ENCODE data around the gene TDRD10.
A peak's percentile ranks its signal among the peaks of the same experiment; 100 is the strongest.
"Not testable (repeated sequence)": the region's sequence is repeated elsewhere in the genome, so short reads cannot be mapped to it uniquely, and the experiment has no call there.

Gene TDRD10

GRCh38 chr1:154486756-154487155, 15.3 kb upstream of the TDRD10 start:
- DNase-seq; POLR2A ChIA-PET; H3K36me3 ChIP-seq (ENCODE audit: control insufficient read depth in 4 of 4, insufficient read depth in 4 of 4, low read length in 3 of 4); H3K9me3 ChIP-seq (ENCODE audit: control extremely low read depth in 1 of 5, control insufficient read depth in 4 of 5, insufficient read depth in 2 of 5, low read depth in 1 of 5, low read length in 4 of 5); H3K27me3 ChIP-seq (replicated peaks in 2 of 5; ENCODE audit: control insufficient read depth in 4 of 5, insufficient read depth in 5 of 5, low read length in 4 of 5); H3K27ac ChIP-seq (ENCODE audit: insufficient read depth in 1 of 2, low read depth in 1 of 2, low read length in 2 of 2, poor library complexity in 1 of 2, severe bottlenecking in 2 of 2); H3K4me3 ChIP-seq (ENCODE audit: control insufficient read depth in 1 of 7, extremely low read depth in 1 of 7, insufficient read depth in 4 of 7, low read depth in 2 of 7, low read length in 6 of 7): not testable (repeated sequence)
- peaks cover 5 to 41% (median 24%) of the 10 kb centered on the region in 4 experiments for H3K4me1 ChIP-seq (ENCODE audit: control extremely low read depth in 1 of 4, control insufficient read depth in 4 of 4, insufficient read depth in 4 of 4, low read length in 3 of 4)
- CTCF ChIA-PET, result interaction anchor here (0.7 to 20.1 kb wide), 5 partner anchors 9 to 573 kb away, joined by 3 to 341 read pairs (median 4); partner anchors contain the start of gene UBE2Q1
- WGBS (ENCODE audit: insufficient coverage), result 90% methylated on average over 2 of the region's 5 CpGs

- no peaks in the 10 kb centered on the region for H3K36me3 ChIP-seq (ENCODE audit: control insufficient read depth in 4 of 4, insufficient read depth in 4 of 4, low read length in 3 of 4)
- no peak for DNase-seq
- peaks cover 22 to 62% (median 45%) of the 10 kb centered on the region in 4 experiments for H3K4me1 ChIP-seq (ENCODE audit: control extremely low read depth in 1 of 4, control insufficient read depth in 4 of 4, insufficient read depth in 4 of 4, low read length in 3 of 4)
- H3K27me3 ChIP-seq (replicated peaks in 2 of 5; ENCODE audit: control insufficient read depth in 4 of 5, insufficient read depth in 5 of 5, low read length in 4 of 5), result no peaks in the 10 kb centered on the region
- H3K9me3 ChIP-seq (ENCODE audit: control extremely low read depth in 1 of 5, control insufficient read depth in 4 of 5, insufficient read depth in 2 of 5, low read depth in 1 of 5, low read length in 4 of 5), result no peaks in the 10 kb centered on the region
- POLR2A ChIA-PET, result interaction anchor here (0.6 kb wide), 1 partner anchor 29 kb away, joined by 3 read pairs; no protein-coding TSS in a partner anchor
- no peak overlapping the region for H3K27ac ChIP-seq (ENCODE audit: insufficient read depth in 1 of 2, low read depth in 1 of 2, low read length in 2 of 2, poor library complexity in 1 of 2, severe bottlenecking in 2 of 2)
- 94% methylated on average over 19 of the region's 20 CpGs for WGBS (ENCODE audit: insufficient coverage)
- no peak overlapping the region for H3K4me3 ChIP-seq (ENCODE audit: control insufficient read depth in 1 of 7, extremely low read depth in 1 of 7, insufficient read depth in 4 of 7, low read depth in 2 of 7, low read length in 6 of 7)
- CTCF ChIA-PET, result interaction anchor here (1.0 to 20.1 kb wide), 3 partner anchors 9 to 63 kb away, joined by 3 to 341 read pairs (median 38); partner anchors contain the start of gene UBE2Q1
Measured at GRCh38 chr1:154488922-154489321, 13.1 kb upstream of the TDRD10 start.

GRCh38 chr1:154489695-154490274, 12.2 kb upstream of the TDRD10 start:
- Histone ChIP-seq H3K9me3 (ENCODE audit: control extremely low read depth in 1 of 5, control insufficient read depth in 4 of 5, insufficient read depth in 2 of 5, low read depth in 1 of 5, low read length in 4 of 5) (no peaks in the 10 kb centered on the region), H3K4me1 (ENCODE audit: control extremely low read depth in 1 of 4, control insufficient read depth in 4 of 4, insufficient read depth in 4 of 4, low read length in 3 of 4) (peaks cover 21 to 58% (median 42%) of the 10 kb centered on the region in 4 experiments), H3K36me3 (ENCODE audit: control insufficient read depth in 4 of 4, insufficient read depth in 4 of 4, low read length in 3 of 4) (no peaks in the 10 kb centered on the region), H3K27ac (ENCODE audit: insufficient read depth in 1 of 2, low read depth in 1 of 2, low read length in 2 of 2, poor library complexity in 1 of 2, severe bottlenecking in 2 of 2) (no peak overlapping the region), H3K4me3 (ENCODE audit: control insufficient read depth in 1 of 7, extremely low read depth in 1 of 7, insufficient read depth in 4 of 7, low read depth in 2 of 7, low read length in 6 of 7) (no peak overlapping the region), H3K27me3 (replicated peaks in 2 of 5; ENCODE audit: control insufficient read depth in 4 of 5, insufficient read depth in 5 of 5, low read length in 4 of 5) (no peaks in the 10 kb centered on the region)
- CTCF ChIA-PET, result interaction anchor here (0.7 to 20.1 kb wide), 4 partner anchors 10 to 152 kb away, joined by 3 to 341 read pairs (median 20); partner anchors contain the start of gene UBE2Q1
- POLR2A ChIA-PET, result interaction anchor here (0.6 kb wide), 1 partner anchor 30 kb away, joined by 3 read pairs; no protein-coding TSS in a partner anchor
- DNase-seq, result no peak
- 100% methylated on average over 3 of the region's 5 CpGs for WGBS (ENCODE audit: insufficient coverage)

GRCh38 chr1:154490317-154490716, 11.7 kb upstream of the TDRD10 start:
- H3K36me3 ChIP-seq (ENCODE audit: control insufficient read depth in 4 of 4, insufficient read depth in 4 of 4, low read length in 3 of 4), result no peaks in the 10 kb centered on the region
- H3K27ac ChIP-seq (ENCODE audit: insufficient read depth in 1 of 2, low read depth in 1 of 2, low read length in 2 of 2, poor library complexity in 1 of 2, severe bottlenecking in 2 of 2), result no peak overlapping the region
- no peak overlapping the region for H3K4me3 ChIP-seq (ENCODE audit: control insufficient read depth in 1 of 7, extremely low read depth in 1 of 7, insufficient read depth in 4 of 7, low read depth in 2 of 7, low read length in 6 of 7)
- DNase-seq, result no peak
- H3K27me3 ChIP-seq (replicated peaks in 2 of 5; ENCODE audit: control insufficient read depth in 4 of 5, insufficient read depth in 5 of 5, low read length in 4 of 5), result no peaks in the 10 kb centered on the region
- 7% methylated on average over 1 of the region's 1 CpG for WGBS (ENCODE audit: insufficient coverage)
- H3K4me1 ChIP-seq (ENCODE audit: control extremely low read depth in 1 of 4, control insufficient read depth in 4 of 4, insufficient read depth in 4 of 4, low read length in 3 of 4), result peaks cover 21 to 57% (median 38%) of the 10 kb centered on the region in 4 experiments
- H3K9me3 ChIP-seq (ENCODE audit: control extremely low read depth in 1 of 5, control insufficient read depth in 4 of 5, insufficient read depth in 2 of 5, low read depth in 1 of 5, low read length in 4 of 5), result no peaks in the 10 kb centered on the region
- ChIA-PET POLR2A (no interaction called here), CTCF (interaction anchor here (0.6 to 20.1 kb wide), 4 partner anchors 10 to 552 kb away, joined by 3 to 341 read pairs (median 22); partner anchors contain the start of gene UBE2Q1)

GRCh38 chr1:154492115-154492514, 9.9 kb upstream of the TDRD10 start:
- Histone ChIP-seq H3K27me3 (replicated peaks in 2 of 5; ENCODE audit: control insufficient read depth in 4 of 5, insufficient read depth in 5 of 5, low read length in 4 of 5) (no peaks in the 10 kb centered on the region), H3K4me3 (ENCODE audit: control insufficient read depth in 1 of 7, extremely low read depth in 1 of 7, insufficient read depth in 4 of 7, low read depth in 2 of 7, low read length in 6 of 7) (no peak overlapping the region), H3K27ac (ENCODE audit: insufficient read depth in 1 of 2, low read depth in 1 of 2, low read length in 2 of 2, poor library complexity in 1 of 2, severe bottlenecking in 2 of 2) (no peak overlapping the region), H3K4me1 (ENCODE audit: control extremely low read depth in 1 of 4, control insufficient read depth in 4 of 4, insufficient read depth in 4 of 4, low read length in 3 of 4) (peaks cover 20 to 55% (median 32%) of the 10 kb centered on the region in 4 experiments), H3K36me3 (ENCODE audit: control insufficient read depth in 4 of 4, insufficient read depth in 4 of 4, low read length in 3 of 4) (no peaks in the 10 kb centered on the region), H3K9me3 (ENCODE audit: control extremely low read depth in 1 of 5, control insufficient read depth in 4 of 5, insufficient read depth in 2 of 5, low read depth in 1 of 5, low read length in 4 of 5) (no peaks in the 10 kb centered on the region)
- POLR2A ChIA-PET, result no interaction called here
- CTCF ChIA-PET, result interaction anchor here (0.9 to 20.1 kb wide), 3 partner anchors 12 to 59 kb away, joined by 3 to 341 read pairs (median 38); partner anchors contain the start of gene UBE2Q1
- 0% methylated on average over 1 of the region's 4 CpGs for WGBS (ENCODE audit: insufficient coverage)
- no peak for DNase-seq

GRCh38 chr1:154493276-154493675, 8.7 kb upstream of the TDRD10 start:
- ChIA-PET POLR2A (no interaction called here), CTCF (interaction anchor here (5.7 to 20.1 kb wide), 2 partner anchors 13 to 58 kb away, joined by 38 to 341 read pairs; partner anchors contain the start of gene UBE2Q1)
- H3K9me3 ChIP-seq (ENCODE audit: control extremely low read depth in 1 of 5, control insufficient read depth in 4 of 5, insufficient read depth in 2 of 5, low read depth in 1 of 5, low read length in 4 of 5), result no peaks in the 10 kb centered on the region
- H3K27ac ChIP-seq (ENCODE audit: insufficient read depth in 1 of 2, low read depth in 1 of 2, low read length in 2 of 2, poor library complexity in 1 of 2, severe bottlenecking in 2 of 2), result no peak overlapping the region
- peaks cover 20 to 60% (median 36%) of the 10 kb centered on the region in 4 experiments for H3K4me1 ChIP-seq (ENCODE audit: control extremely low read depth in 1 of 4, control insufficient read depth in 4 of 4, insufficient read depth in 4 of 4, low read length in 3 of 4)
- H3K27me3 ChIP-seq (replicated peaks in 2 of 5; ENCODE audit: control insufficient read depth in 4 of 5, insufficient read depth in 5 of 5, low read length in 4 of 5), result no peaks in the 10 kb centered on the region
- H3K4me3 ChIP-seq (ENCODE audit: control insufficient read depth in 1 of 7, extremely low read depth in 1 of 7, insufficient read depth in 4 of 7, low read depth in 2 of 7, low read length in 6 of 7), result peak overlapping the region in 4 of 7 experiments; percentile 17 to 56 (median 52)
- no peaks in the 10 kb centered on the region for H3K36me3 ChIP-seq (ENCODE audit: control insufficient read depth in 4 of 4, insufficient read depth in 4 of 4, low read length in 3 of 4)
- WGBS (ENCODE audit: insufficient coverage), result 0% methylated on average over 7 of the region's 8 CpGs
- peak; percentile 44 to 61 (median 45) for DNase-seq

Measured in common myeloid progenitor, CD34-positive (primary cell).